ENCODE measurements around the gene ZNF414. TPM values are rescaled to one million over a fixed set of nuclear protein-coding genes. Genes with fewer than 3 reads are reported as not detected.

Gene ZNF414
- total RNA-seq, 4 donors from 2014 or later, result 9.1 to 44.3 (median 34.4) TPM

DNA sequence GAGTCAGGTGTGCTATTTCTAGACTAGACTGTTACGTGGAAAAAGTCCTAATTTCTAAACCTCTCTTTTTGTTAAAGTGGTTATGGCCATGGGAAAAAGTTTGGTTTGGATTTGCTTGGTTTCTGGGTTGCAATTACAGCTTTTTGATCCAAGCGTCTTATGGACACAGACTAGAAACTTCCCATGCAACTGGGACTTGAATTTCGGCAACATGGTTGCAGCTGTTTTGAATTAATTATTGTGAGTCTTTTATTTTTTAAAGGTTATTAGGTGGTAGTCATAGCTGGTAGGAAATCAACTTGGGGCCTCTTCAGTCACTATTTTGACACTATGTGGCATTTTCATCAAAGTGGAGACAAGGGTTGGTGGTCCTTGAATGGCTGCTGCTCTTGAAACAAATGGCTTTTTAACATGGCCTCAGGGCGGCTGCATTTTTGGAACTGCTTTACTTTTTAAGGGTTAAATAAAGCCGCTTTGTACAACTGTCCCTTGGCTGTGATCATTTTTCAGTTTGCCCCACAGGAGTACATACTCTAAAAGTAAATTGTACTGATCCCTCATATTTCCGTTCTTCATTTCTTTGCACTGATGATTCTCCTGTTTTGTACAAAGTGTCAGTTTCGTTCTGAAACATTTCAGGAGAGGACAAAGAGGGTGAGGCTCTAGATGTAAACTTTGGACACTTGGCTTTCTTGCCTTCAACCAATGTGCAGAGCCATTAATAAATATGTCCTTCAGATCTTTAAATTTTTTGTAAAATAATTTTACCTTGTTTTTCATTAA is 53.3 kb downstream of the ZNF414 start:
- H3K4me1 ChIP-seq, result peaks cover 48 to 51% of the 10 kb centered on the region in 2 donors

More for the DNA sequence above, 53.3 kb downstream of the ZNF414 start:
- peaks cover 21 to 24% of the 10 kb centered on the region in 2 donors for H3K36me3 ChIP-seq
- no peaks in the 10 kb centered on the region for H3K9me3 ChIP-seq
- TF ChIP-seq POLR2A (IDR thresholded peaks at IDR 0.05), result no peak
- H3K27ac ChIP-seq, result peak overlapping the region; percentile 35 to 69 (median 59)
- WGBS, 2 donors, result 70 to 79% methylated on average over 7 of the region's 7 CpGs
- no peak overlapping the region for H3K4me3 ChIP-seq (replicated peaks in 1 of 3)
- intact Hi-C loops (cut with DNase I), result no loop called here
- H3K27me3 ChIP-seq, result no peaks in the 10 kb centered on the region
- no peak for DNase-seq

Other genes starting within 250 kb of the ZNF414 start
- gene CD320, start 205.8 kb downstream of the ZNF414 start, total RNA-seq, result 100 to 1,000 TPM in 1 of 4 donors, 10 to 100 TPM in 3; 20.8 to 114 (median 74.0) TPM
- 10 to 100 TPM in 2 of 4 donors, 1 to 10 TPM in 2; 3.8 to 39.7 (median 17.0) TPM for gene NDUFA7, start 192.8 kb downstream of the ZNF414 start, total RNA-seq
- 100 to 1,000 TPM; 262 to 525 (median 420) TPM for gene RPS28, start 192.7 kb downstream of the ZNF414 start, total RNA-seq
- gene KANK3, start 170.9 kb downstream of the ZNF414 start, total RNA-seq, result 10 to 100 TPM; 21.1 to 49.7 (median 30.5) TPM
- 10 to 100 TPM; 19.9 to 99.8 (median 46.6) TPM for gene ANGPTL4, start 150.0 kb downstream of the ZNF414 start, total RNA-seq
- 100 to 1,000 TPM in 2 of 4 donors, 10 to 100 TPM in 2; 91.2 to 137 (median 113) TPM for gene RAB11B, start 123.8 kb downstream of the ZNF414 start, total RNA-seq
- 100 to 1,000 TPM; 168 to 245 (median 215) TPM for gene MARCHF2, start 100.9 kb downstream of the ZNF414 start, total RNA-seq
- 100 to 1,000 TPM in 2 of 4 donors, 10 to 100 TPM in 2; 79.3 to 138 (median 97.2) TPM for gene HNRNPM, start 69.2 kb downstream of the ZNF414 start, total RNA-seq
- gene PRAM1, start 11.5 kb downstream of the ZNF414 start, total RNA-seq, result 1 to 10 TPM in 1 of 4 donors, under 1 TPM in 2, not detected in 1; 0.58 to 2.0 (median 0.81) TPM
- 10 to 100 TPM in 1 of 4 donors, 1 to 10 TPM in 3; 5.1 to 21.5 (median 6.0) TPM for gene MYO1F, start 63.3 kb upstream of the ZNF414 start, total RNA-seq
- gene ADAMTS10, start 96.5 kb upstream of the ZNF414 start, total RNA-seq, result 10 to 100 TPM in 3 of 4 donors, 1 to 10 TPM in 1; 7.6 to 20.9 (median 14.7) TPM
- gene NFILZ, start 116.5 kb upstream of the ZNF414 start, total RNA-seq, result not detected
- under 1 TPM in 2 of 4 donors, not detected in 2; 0.27 to 0.33 TPM for gene ACTL9, start 184.6 kb upstream of the ZNF414 start, total RNA-seq
- gene OR2Z1, start 207.5 kb upstream of the ZNF414 start, total RNA-seq, result not detected